Stimulated activated naive CD8-positive, alpha-beta T cell treated with anti-CD3 and anti-CD28 coated beads, Interleukin-15, Interleukin-2, amounts not matched to agents 100 U/mL and 50 U/mL, for 24 hours (primary cell): ENCODE data around the gene CPZ.

Experiments used
- ATAC-seq: fragments of 150-1000 bp; cut with Tn5 transposase; one replicate; pipeline ENCODE4 v1.10.0; 2021
- DNase-seq: peaks from one replicate; pipeline ENCODE4 v3.0.0; 2021

CPZ gene

GRCh38 chr4:8595237-8596087, 2.9 kb downstream of the CPZ start:
- DNase-seq (no peak), ATAC-seq (no peak)

- ATAC-seq: no peak
- no peak for DNase-seq
These were observed 4.3 kb downstream of the CPZ start for GRCh38 chr4:8596891-8597290.

- DNase-seq (no peak), ATAC-seq (no peak)
These were observed 4.8 kb downstream of the CPZ start for GRCh38 chr4:8597319-8597718.

GRCh38 chr4:8597791-8598190, 5.2 kb downstream of the CPZ start:
- ATAC-seq (no peak), DNase-seq (no peak)

GRCh38 chr4:8598391-8599090, 6.0 kb downstream of the CPZ start:
- ATAC-seq (no peak), DNase-seq (no peak)

DNA sequence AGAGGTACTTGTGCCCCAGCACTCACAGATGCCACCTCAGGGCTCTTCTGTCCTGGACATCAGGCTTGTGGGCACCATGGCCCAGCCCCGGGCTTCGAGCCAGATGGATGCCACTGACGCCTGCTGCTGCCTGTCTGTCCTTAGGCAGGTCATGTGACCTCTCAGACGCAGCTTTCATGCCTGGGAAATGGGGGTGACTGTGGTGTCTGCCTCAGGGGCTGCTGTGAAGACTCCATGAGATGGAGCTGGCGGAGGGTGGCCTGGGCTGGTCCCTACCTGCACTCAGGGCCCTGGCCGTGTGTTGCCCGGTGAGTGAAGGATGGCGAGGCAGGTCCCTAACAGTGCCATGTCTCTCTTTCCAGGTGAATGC, 6.5 kb downstream of the CPZ start:
- no peak for DNase-seq
- no peak for ATAC-seq

- no peak for ATAC-seq
- no peak for DNase-seq
These were observed 7.1 kb downstream of the CPZ start for GRCh38 chr4:8599657-8600056.

DNA sequence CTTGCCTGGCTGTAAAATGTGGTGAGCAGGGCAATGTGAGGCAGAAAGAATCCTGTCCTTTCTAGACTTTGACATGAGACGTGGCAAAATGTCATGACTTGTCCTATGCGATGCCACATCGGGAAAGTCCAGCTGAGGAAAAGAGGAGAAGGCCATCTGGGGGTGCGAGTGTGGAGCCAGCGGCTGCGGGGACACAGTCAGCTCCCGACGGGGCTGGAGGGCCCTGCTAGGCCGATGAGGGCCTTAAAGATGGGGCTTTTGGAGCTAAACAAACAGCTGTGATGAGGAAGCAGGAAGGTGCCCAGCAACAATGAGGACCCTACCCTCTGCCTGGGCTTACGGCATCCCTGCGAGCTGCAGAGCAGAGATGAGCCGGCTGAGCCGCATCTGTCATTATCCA, 7.7 kb downstream of the CPZ start:
- DNase-seq: no peak
- ATAC-seq: no peak

DNA sequence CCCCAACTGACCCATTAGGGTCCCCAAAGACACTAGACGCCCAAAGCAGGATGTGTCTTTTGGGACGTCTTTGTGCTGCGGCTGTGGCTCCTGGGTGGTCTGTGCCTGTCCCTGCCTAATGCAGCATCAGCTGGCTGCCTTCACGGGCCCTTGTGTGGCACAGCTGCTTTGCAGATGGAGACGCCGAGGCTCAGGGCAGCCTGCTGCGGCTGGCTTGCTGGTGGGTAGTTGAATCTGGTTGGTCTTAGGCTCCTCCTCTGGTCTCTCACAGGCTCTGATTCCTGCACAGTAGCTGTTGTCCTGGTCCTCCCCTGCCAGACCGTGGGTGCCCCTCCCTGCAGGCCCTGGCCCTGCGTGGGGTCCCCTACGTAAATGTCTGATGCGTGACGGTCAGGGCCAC, 8.1 kb downstream of the CPZ start:
- DNase-seq: no peak
- no peak for ATAC-seq

- ATAC-seq: no peak
These were observed 8.5 kb downstream of the CPZ start for GRCh38 chr4:8601086-8601485.

DNA sequence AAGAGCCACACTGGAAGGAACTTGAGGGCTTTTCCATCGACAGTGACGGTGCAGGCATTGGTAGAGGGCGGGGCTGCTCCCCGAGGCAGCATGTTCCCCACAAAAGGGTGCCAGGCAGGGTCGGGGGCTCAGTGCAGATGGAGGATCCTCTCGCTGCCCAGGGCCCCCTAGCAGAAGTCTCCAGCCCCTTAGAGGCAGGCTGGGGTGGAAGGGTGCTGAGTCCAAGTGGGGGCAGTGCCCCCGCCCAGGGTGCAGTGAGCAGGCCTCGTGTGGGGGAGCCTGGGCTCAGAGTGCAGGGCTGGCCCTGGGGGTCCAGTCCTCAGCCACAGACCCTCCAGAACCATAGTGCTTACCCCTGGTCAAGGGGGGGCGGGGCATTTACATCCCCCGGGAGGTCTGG, 9.0 kb downstream of the CPZ start:
- ATAC-seq: no peak
- no peak for DNase-seq

More at GRCh38 chr4:8601086-8601485, 8.5 kb downstream of the CPZ start:
- DNase-seq: no peak

DNA sequence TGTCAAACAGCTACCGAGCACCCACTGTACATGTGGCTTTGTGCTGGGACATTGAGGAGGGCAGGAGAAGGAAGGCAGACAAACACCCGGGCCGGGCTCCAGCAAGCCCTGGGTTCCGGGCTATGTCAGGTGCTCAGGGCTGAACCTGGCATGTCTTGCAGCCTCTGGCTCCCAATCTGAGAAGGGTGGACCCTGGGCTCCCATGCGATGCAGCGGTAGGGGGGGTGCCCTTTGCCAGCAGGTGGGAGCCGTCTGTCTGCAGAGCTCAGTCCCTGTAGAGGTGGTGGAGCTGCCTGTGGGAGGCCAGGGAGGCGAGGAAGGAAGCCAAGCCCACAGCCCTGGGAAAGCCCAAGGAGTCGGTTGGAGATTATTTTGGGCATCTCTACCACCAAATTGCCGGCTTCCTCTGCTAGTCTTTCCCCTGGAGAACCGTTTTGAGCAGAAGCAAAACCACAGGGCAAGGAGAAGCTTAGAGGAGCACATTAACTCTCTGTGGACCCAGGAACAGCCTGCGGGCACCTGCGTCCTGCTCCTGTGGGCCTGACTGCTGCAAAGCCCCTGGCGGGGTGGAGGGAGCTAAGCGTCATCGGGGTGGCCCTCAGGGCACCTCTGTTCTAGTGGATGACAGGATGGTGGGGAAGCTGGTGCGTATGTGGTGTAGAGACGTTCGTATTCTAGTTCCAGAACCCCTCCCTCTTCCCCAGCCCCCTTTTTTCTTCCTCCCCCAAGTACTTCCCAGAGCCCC, 10.3 kb downstream of the CPZ start:
- DNase-seq (no peak), ATAC-seq (no peak)

GRCh38 chr4:8603931-8604330, 11.4 kb downstream of the CPZ start:
- no peak for ATAC-seq
- no peak for DNase-seq

- DNase-seq: no peak
- ATAC-seq: no peak
These were observed 12.7 kb downstream of the CPZ start for GRCh38 chr4:8605289-8605688.

DNA sequence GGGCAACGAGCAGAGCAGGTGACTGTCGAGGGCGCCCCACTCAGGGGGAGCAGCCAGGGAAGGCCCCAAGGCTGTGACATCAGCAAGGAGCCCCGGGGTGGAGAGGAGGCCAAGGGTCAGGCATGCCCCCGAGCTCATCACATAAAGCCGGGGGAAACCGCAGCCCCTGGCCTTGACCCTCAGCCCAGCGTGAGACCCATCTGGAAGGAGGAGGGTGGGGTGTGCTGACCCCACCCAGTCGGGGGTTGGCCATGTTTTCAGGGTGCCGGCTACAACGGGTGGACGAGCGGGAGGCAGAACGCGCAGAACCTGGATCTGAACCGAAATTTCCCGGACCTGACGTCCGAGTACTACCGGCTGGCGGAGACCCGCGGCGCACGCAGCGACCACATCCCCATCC, 13.9 kb downstream of the CPZ start:
- no peak for ATAC-seq
- DNase-seq: no peak

- ATAC-seq (no peak), DNase-seq (no peak)
These were observed 14.4 kb downstream of the CPZ start for GRCh38 chr4:8606966-8607365.

GRCh38 chr4:8607603-8608481, 15.3 kb downstream of the CPZ start:
- peak; percentile 29 for ATAC-seq
- DNase-seq: peak; percentile 68

GRCh38 chr4:8608714-8609391, 16.3 kb downstream of the CPZ start:
- ATAC-seq: no peak
- DNase-seq: no peak

DNA sequence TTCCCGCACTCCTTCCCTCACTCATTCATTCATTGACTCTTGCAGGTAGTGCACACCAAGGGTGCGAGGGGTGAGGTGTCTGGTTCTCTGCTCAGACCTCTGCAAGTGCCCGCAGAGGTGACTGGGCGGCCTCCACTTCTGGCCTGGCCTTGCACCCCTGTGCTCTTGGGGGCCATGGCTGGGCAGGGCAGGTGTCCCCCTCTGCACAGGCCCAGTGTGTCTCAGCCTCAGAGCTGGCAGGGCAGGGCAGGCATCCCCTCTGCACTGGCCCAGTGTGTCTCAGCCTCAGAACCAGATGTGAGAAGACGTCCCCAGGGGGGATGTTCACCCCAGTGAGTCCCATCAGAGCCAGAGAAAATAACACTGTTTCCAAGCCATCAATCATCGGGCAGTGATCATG, 16.8 kb downstream of the CPZ start:
- DNase-seq (no peak), ATAC-seq (no peak)

DNA sequence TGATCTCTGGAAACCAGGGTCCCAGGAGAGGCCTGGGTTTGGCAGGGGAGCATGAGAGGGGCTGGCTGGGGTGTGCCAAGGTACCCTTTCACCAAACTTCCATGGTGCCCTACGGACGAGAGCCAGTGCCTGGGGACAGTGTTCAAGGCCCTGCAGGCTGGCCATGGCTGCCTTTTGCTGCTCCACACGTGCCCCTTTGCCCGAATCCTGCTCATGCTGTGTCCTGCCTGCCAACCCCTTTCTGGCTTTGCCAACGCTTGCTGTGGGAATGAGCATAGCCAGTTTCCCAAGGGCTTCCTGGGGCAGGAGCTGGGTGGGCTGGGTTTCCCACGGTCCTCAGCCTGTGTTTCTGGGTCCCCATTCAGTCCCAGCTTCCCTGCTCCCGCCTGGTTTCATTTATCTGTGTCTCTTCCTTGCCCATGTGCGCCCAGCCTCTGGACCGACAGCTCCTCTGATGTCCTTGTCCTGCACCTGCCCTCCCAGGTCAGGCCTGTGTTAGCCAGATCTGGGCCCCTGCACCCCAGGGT, 17.3 kb downstream of the CPZ start:
- ATAC-seq (no peak), DNase-seq (no peak)
